Endothelial cell of umbilical vein (primary cell): ENCODE measurements around the gene TIAM1. TPM values are rescaled to one million over a fixed set of nuclear protein-coding genes. Genes with fewer than 3 reads are reported as not detected.

Experiments
- BruUV-seq: library from RNA; stranded (reverse); fragments of 400-500 nt; replicated peaks from 2 replicates; lab custom pipeline; 2021; lab: Mats Ljungman, UMichigan
- CTCF ChIA-PET: fragments of 300-600, 350-600 bp; sonication (Branson Sonifier 250); formaldehyde crosslinking; loops from one replicate; lab custom pipeline; 2021; ENCODE audit warnings: antibody characterized with exemption, inconsistent platforms; lab: Charles Lee
- POLR2A ChIA-PET: fragments of 300-600, 350-600 bp; sonication (Branson Sonifier 250); formaldehyde crosslinking; loops from one replicate; lab custom pipeline; 2021; ENCODE audit warnings: antibody characterized with exemption, inconsistent platforms; lab: Charles Lee
- DNase-seq: peaks from one replicate; pipeline ENCODE4 v3.0.0-alpha.2; 2011; ENCODE audit warnings: low read depth, low spot score
- FAIRE-seq: peaks from 2 replicates; lab custom pipeline; 2011; peaks lifted over from hg19 to GRCh38; lab: Jason Lieb, UNC
- H2AFZ ChIP-seq: 2 replicates; pipeline ENCODE4 v1.6.0; 2012; ENCODE audit warnings: low read depth, low read length, control low read depth, inconsistent platforms
- H3K27ac ChIP-seq: 2 replicates; pipeline ENCODE4 v1.5.1; 2011; ENCODE audit warnings: low read depth, mild to moderate bottlenecking, control low read depth, low read length, moderate library complexity; ENCODE audit not compliant: insufficient read depth
- H3K27me3 ChIP-seq, 2 experiments: 2 replicates each; pipeline versions ENCODE4 v1.6.0 to v1.6.1; 2011; ENCODE audit warnings: low read length in 2 of 2, mixed read lengths in 1 of 2; ENCODE audit not compliant: control insufficient read depth in 2 of 2, insufficient read depth in 2 of 2
- H3K36me3 ChIP-seq, 2 experiments: 2 replicates in 1 of 2; 3 replicates in 1 of 2; pipeline ENCODE4 v1.5.1; 2011; ENCODE audit warnings: low read length in 2 of 2, mild to moderate bottlenecking in 1 of 2, moderate library complexity in 1 of 2; ENCODE audit not compliant: control insufficient read depth in 2 of 2, insufficient read depth in 2 of 2; ENCODE audit errors: extremely low read depth in 1 of 2
- H3K4me1 ChIP-seq: 3 replicates; pipeline ENCODE4 v1.5.1; 2011; ENCODE audit warnings: mild to moderate bottlenecking, low read length; ENCODE audit not compliant: control insufficient read depth, insufficient read depth; ENCODE audit errors: extremely low read depth
- H3K4me2 ChIP-seq: 2 replicates; pipeline ENCODE4 v1.6.1; 2011; ENCODE audit warnings: low read length, control low read depth, mixed read lengths; ENCODE audit not compliant: insufficient read depth
- H3K4me3 ChIP-seq, 3 experiments: fragments of 200-600 bp in 1 of 3; sonication (generic), shearing (Covaris generic) in 1 of 3; replicated peaks in 1 of 3; 2 replicates each; pipeline ENCODE4 v1.5.1; 2011 to 2016; ENCODE audit warnings: control low read depth in 3 of 3, low read length in 3 of 3, mild to moderate bottlenecking in 2 of 3, inconsistent platforms in 1 of 3, low read depth in 1 of 3, moderate library complexity in 1 of 3; ENCODE audit not compliant: insufficient read depth in 1 of 3
- H3K79me2 ChIP-seq: 2 replicates; pipeline ENCODE4 v1.6.0; 2012; ENCODE audit warnings: low read length, inconsistent platforms; ENCODE audit not compliant: control insufficient read depth, insufficient read depth
- H3K9ac ChIP-seq: replicated peaks from 2 replicates; pipeline ENCODE3; 2011; ENCODE audit warnings: low read length, control low read depth; ENCODE audit not compliant: insufficient read depth; ENCODE audit errors: extremely low read depth
- H3K9me1 ChIP-seq: replicated peaks from 3 replicates; pipeline ENCODE4 v1.6.0; 2011; ENCODE audit warnings: mild to moderate bottlenecking, low read length; ENCODE audit not compliant: control insufficient read depth, insufficient read depth; ENCODE audit errors: extremely low read depth
- H3K9me3 ChIP-seq: replicated peaks from 2 replicates; pipeline ENCODE4 v1.5.1; 2012; ENCODE audit warnings: low read length, inconsistent platforms; ENCODE audit not compliant: control insufficient read depth, insufficient read depth
- H4K20me1 ChIP-seq: replicated peaks from 2 replicates; pipeline ENCODE3; 2011; ENCODE audit warnings: mild to moderate bottlenecking, low read length; ENCODE audit not compliant: control insufficient read depth, insufficient read depth; ENCODE audit errors: extremely low read depth
- CTCF ChIP-seq, 2 donors: IDR thresholded peaks; 1 replicate in 1 of 2; 2 replicates in 1 of 2; pipeline ENCODE4 v1.5.1; 2011; ENCODE audit warnings: low read length in 2 of 2, mild to moderate bottlenecking in 2 of 2, moderate library complexity in 2 of 2, control low read depth in 1 of 2, inconsistent platforms in 1 of 2, low read depth in 1 of 2; ENCODE audit not compliant: insufficient read depth in 1 of 2; ENCODE audit errors: extremely low read depth in 1 of 2
- FOS ChIP-seq: IDR thresholded peaks from 2 replicates; pipeline ENCODE4 v1.6.1; 2011; ENCODE audit warnings: mild to moderate bottlenecking, low read length, moderate library complexity, borderline replicate concordance; ENCODE audit not compliant: insufficient read depth
- GATA2 ChIP-seq: IDR thresholded peaks from 2 replicates; pipeline ENCODE4 v1.7.0; 2011; ENCODE audit warnings: low read depth, mild to moderate bottlenecking, moderate library complexity, mixed read lengths, low read length; ENCODE audit not compliant: insufficient read length, insufficient read depth
- MYC ChIP-seq: IDR thresholded peaks from one replicate; pipeline ENCODE4 v1.6.1; 2011; ENCODE audit warnings: mild to moderate bottlenecking, low read depth, low read length
- POLR2A ChIP-seq: IDR thresholded peaks from 2 replicates; pipeline ENCODE4 v1.6.1; 2012; ENCODE audit warnings: low read depth, mild to moderate bottlenecking, control low read depth, low read length
- POLR2AphosphoS5 ChIP-seq: IDR thresholded peaks from 2 replicates; pipeline ENCODE4 v1.6.1; 2012; ENCODE audit warnings: low read depth, mild to moderate bottlenecking, control low read depth, low read length, moderate library complexity; ENCODE audit not compliant: insufficient read depth
- dilution Hi-C: fragments of 300-500 bp; cut with MboI; formaldehyde crosslinking; loops from one replicate; pipeline ENCODE4 v1.15.0; 2019; ENCODE audit warnings: low sequenced_read_pairs; ENCODE audit not compliant: extremely low pct_ligation_motif_present
- intact Hi-C: fragments of 100-400 bp; cut with micrococcal nuclease; formaldehyde crosslinking; loops from one replicate; pipeline ENCODE4 v1.10.0; 2022
- polyA plus RNA-seq, 4 experiments: library from polyadenylated mRNA; depleted of rRNA in 3 of 4; stranded (reverse) in 3 of 4; unstranded in 1 of 4; fragments of >200 nt; gene quantifications; 2 replicates each; pipeline versions ENCODE4 v1.2.1 to v1.2.3, GENCODE V29; 2011 to 2012; ENCODE audit warnings: missing spikeins in 1 of 4
- total RNA-seq: library from RNA; stranded (reverse); gene quantifications from 2 replicates; pipeline ENCODE4 v1.2.3, GENCODE V29; 2021

The TIAM1 gene
- total and polyA plus RNA-seq, 2 donors (not counting 3 experiments of a cell fraction or from before 2014, with no cell fraction given): 0.21 to 0.86 TPM

- DNase-seq: no peak
- dilution Hi-C loops: no loop called here
These were observed 108.2 kb downstream of the TIAM1 start for GRCh38 chr21:31235671-31236450.

More at GRCh38 chr21:31235671-31236450, 108.2 kb downstream of the TIAM1 start:
- H3K79me2 ChIP-seq: no peaks in the 10 kb centered on the region
- intact Hi-C loops: no loop called here
- no peaks in the 10 kb centered on the region for H4K20me1 ChIP-seq
- no peak overlapping the region for H3K4me2 ChIP-seq
- BruUV-seq: no TSS peak
- H3K27me3 ChIP-seq: no peaks in the 10 kb centered on the region
- TF ChIP-seq FOS (no peak), GATA2 (no peak), CTCF (IDR thresholded peaks at IDR 0.05; ENCODE audit: extremely low read depth in 1 of 2, insufficient read depth in 1 of 2, low read depth in 1 of 2, low read length in 2 of 2) (no peak), POLR2AphosphoS5 (no peak), POLR2A (no peak), MYC (no peak)
- no peak overlapping the region for H3K9ac ChIP-seq
- ChIA-PET CTCF (no interaction called here), POLR2A (no interaction called here)
- H3K27ac ChIP-seq: no peak overlapping the region
- no peak overlapping the region for H3K4me3 ChIP-seq
- H3K36me3 ChIP-seq: no peaks in the 10 kb centered on the region
- no peaks in the 10 kb centered on the region for H3K9me3 ChIP-seq
- no peaks in the 10 kb centered on the region for H3K9me1 ChIP-seq
- no peaks in the 10 kb centered on the region for H3K4me1 ChIP-seq
- FAIRE-seq: no peak
- H2AFZ ChIP-seq: no peak overlapping the region
